Neural cell (in vitro differentiated cells): ENCODE measurements around the gene ANKRD45. TPM values are rescaled to one million over a fixed set of nuclear protein-coding genes. Genes with fewer than 3 reads are reported as not detected.
"Not testable (repeated sequence)": the region's sequence is repeated elsewhere in the genome, so short reads cannot be mapped to it uniquely, and the experiment has no call there.

ENCODE experiments used
- H2AFZ ChIP-seq: fragments of 200-600, 300-800 bp; sonication (generic), shearing (Covaris generic); 2 replicates; pipeline ENCODE4 v1.6.0; 2014; ENCODE audit warnings: low read depth, mild to moderate bottlenecking, antibody characterized with exemption, low read length, moderate library complexity
- H3F3A ChIP-seq: fragments of 200-600 bp; shearing (Covaris generic); 2 replicates; pipeline ENCODE4 v1.6.1; 2016; ENCODE audit warnings: mild to moderate bottlenecking, moderate library complexity, mixed read lengths, antibody characterized with exemption, low read length; ENCODE audit not compliant: insufficient read depth, poor library complexity, severe bottlenecking
- H3K27ac ChIP-seq: fragments of 200-600, 300-800 bp; sonication (generic), shearing (Covaris generic); 2 replicates; pipeline ENCODE4 v1.5.1; 2014; ENCODE audit warnings: mild to moderate bottlenecking, low read length, moderate library complexity
- H3K27me3 ChIP-seq: fragments of 300-800, 200-600 bp; sonication (generic), shearing (Covaris generic); 2 replicates; pipeline ENCODE4 v1.6.0; 2014; ENCODE audit warnings: mild to moderate bottlenecking, low read depth, low read length, moderate library complexity; ENCODE audit not compliant: insufficient read depth
- H3K36me3 ChIP-seq: fragments of 300-800, 200-600 bp; sonication (generic), shearing (Covaris generic); 2 replicates; pipeline ENCODE4 v1.5.1; 2014; ENCODE audit warnings: mild to moderate bottlenecking, antibody characterized with exemption, low read length, moderate library complexity; ENCODE audit not compliant: insufficient read depth
- H3K4me2 ChIP-seq: fragments of 300-800, 200-600 bp; sonication (generic), shearing (Covaris generic); 2 replicates; pipeline ENCODE4 v1.6.0; 2014; ENCODE audit warnings: mild to moderate bottlenecking, low read length
- H3K4me3 ChIP-seq: fragments of 300-800, 200-600 bp; sonication (generic), shearing (Covaris generic); 2 replicates; pipeline ENCODE4 v1.5.1; 2014; ENCODE audit warnings: mild to moderate bottlenecking, low read length, moderate library complexity
- H3K79me2 ChIP-seq: fragments of 200-600 bp; shearing (Covaris generic); replicated peaks from 2 replicates; pipeline ENCODE4 v1.6.0; 2014; ENCODE audit warnings: mild to moderate bottlenecking, low read length, moderate library complexity; ENCODE audit not compliant: insufficient read depth
- H3K9ac ChIP-seq: fragments of 300-800, 200-600 bp; sonication (generic), shearing (Covaris generic); 2 replicates; pipeline ENCODE4 v1.6.1; 2016; ENCODE audit warnings: mild to moderate bottlenecking, low read length, mixed read lengths
- H3K9me2 ChIP-seq: fragments of 200-600 bp; shearing (Covaris generic); 2 replicates; pipeline ENCODE4 v1.6.1; 2016; ENCODE audit warnings: mild to moderate bottlenecking, low read length, mixed read lengths; ENCODE audit not compliant: insufficient read depth
- H3K9me3 ChIP-seq: fragments of 200-600, 300-800 bp; sonication (generic), shearing (Covaris generic); 2 replicates; pipeline ENCODE4 v1.6.1; 2016; ENCODE audit warnings: mild to moderate bottlenecking, mixed run types, low read length, moderate library complexity, mixed read lengths
- H4K20me1 ChIP-seq: fragments of 200-600 bp; shearing (Covaris generic); 2 replicates; pipeline ENCODE4 v1.6.1; 2016; ENCODE audit warnings: mild to moderate bottlenecking, mixed run types; ENCODE audit not compliant: insufficient read depth
- EP300 ChIP-seq: fragments of 450-650 bp; conservative IDR thresholded peaks from 2 replicates; pipeline ENCODE4 v1.6.1; 2014; ENCODE audit warnings: antibody characterized with exemption, mild to moderate bottlenecking, moderate library complexity; ENCODE audit not compliant: poor library complexity, severe bottlenecking
- EZH2 ChIP-seq: fragments of 200-600, 300-800 bp; shearing (Covaris generic), sonication (generic); IDR thresholded peaks from 2 replicates; pipeline ENCODE4 v1.6.1; 2014; ENCODE audit warnings: antibody characterized with exemption, low read length, borderline replicate concordance, mild to moderate bottlenecking; ENCODE audit not compliant: insufficient read depth, poor library complexity, severe bottlenecking
- MXI1 ChIP-seq: fragments of 450-650 bp; conservative IDR thresholded peaks from 2 replicates; pipeline ENCODE4 v1.6.1; 2014; ENCODE audit warnings: antibody characterized with exemption, mild to moderate bottlenecking; ENCODE audit not compliant: poor library complexity, severe bottlenecking
- POLR2AphosphoS5 ChIP-seq: IDR thresholded peaks from 2 replicates; pipeline ENCODE4 v1.6.1; 2012
- RAD21 ChIP-seq: fragments of 450-650 bp; conservative IDR thresholded peaks from 2 replicates; pipeline ENCODE4 v1.6.1; 2014; ENCODE audit warnings: antibody characterized with exemption, mild to moderate bottlenecking, moderate library complexity
- SMC3 ChIP-seq: fragments of 450-650 bp; conservative IDR thresholded peaks from 2 replicates; pipeline ENCODE4 v1.6.1; 2014; ENCODE audit warnings: antibody characterized with exemption, mild to moderate bottlenecking, moderate library complexity; ENCODE audit not compliant: poor library complexity
- TAF1 ChIP-seq: IDR thresholded peaks from 2 replicates; pipeline ENCODE4 v1.6.1; 2012; ENCODE audit warnings: low read depth
- polyA plus RNA-seq: library from polyadenylated mRNA; depleted of rRNA; stranded (reverse); fragments of >200 nt; gene quantifications from 2 replicates; pipeline ENCODE4 v1.2.3, GENCODE V29; 2014
- TF ChIP-seq, protein P1 (sequence below): fragments of 450-650 bp; IDR thresholded peaks from 2 replicates; pipeline ENCODE4 v1.5.1; 2014; ENCODE audit warnings: antibody characterized with exemption, mild to moderate bottlenecking, moderate library complexity; ENCODE audit not compliant: poor library complexity, severe bottlenecking
- TF ChIP-seq, protein P2 (sequence below): IDR thresholded peaks from 2 replicates; pipeline ENCODE4 v1.6.1; 2012; ENCODE audit warnings: borderline replicate concordance

The ANKRD45 gene
- polyA plus RNA-seq, 1 donor from 2014 or later: 8.7 TPM

DNA sequence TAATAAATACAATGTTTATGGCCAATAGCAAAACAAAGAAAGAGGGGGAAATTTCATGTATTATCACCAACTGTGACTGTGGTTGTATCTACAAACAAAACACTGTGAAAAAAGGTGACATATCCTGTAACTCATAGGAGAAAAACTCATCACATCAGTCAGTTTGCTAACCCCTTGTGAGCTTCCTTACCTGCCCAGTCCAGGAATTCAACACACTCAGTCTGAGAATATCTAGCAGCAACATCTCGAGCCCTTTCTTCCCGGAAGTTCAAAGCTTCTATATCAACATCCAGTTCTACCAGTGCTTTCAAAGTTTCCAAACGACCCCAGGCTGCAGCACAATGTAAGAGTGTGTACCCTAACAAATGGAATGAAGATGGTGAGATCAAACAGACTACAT, 23.0 kb downstream of the ANKRD45 start:
- H3K9me2 ChIP-seq: no peaks in the 10 kb centered on the region
- H3F3A ChIP-seq: no peaks in the 10 kb centered on the region
- H2AFZ ChIP-seq: no peak overlapping the region
- no peaks in the 10 kb centered on the region for H3K9me3 ChIP-seq
- H3K79me2 ChIP-seq: peaks cover 12% of the 10 kb centered on the region
- no peaks in the 10 kb centered on the region for H4K20me1 ChIP-seq
- no peaks in the 10 kb centered on the region for H3K27me3 ChIP-seq
- TF ChIP-seq EZH2 (no peak), EP300 (no peak), MXI1 (no peak), RAD21 (no peak), SMC3 (no peak), POLR2AphosphoS5 (no peak)
- TF ChIP-seq, protein P1, sequence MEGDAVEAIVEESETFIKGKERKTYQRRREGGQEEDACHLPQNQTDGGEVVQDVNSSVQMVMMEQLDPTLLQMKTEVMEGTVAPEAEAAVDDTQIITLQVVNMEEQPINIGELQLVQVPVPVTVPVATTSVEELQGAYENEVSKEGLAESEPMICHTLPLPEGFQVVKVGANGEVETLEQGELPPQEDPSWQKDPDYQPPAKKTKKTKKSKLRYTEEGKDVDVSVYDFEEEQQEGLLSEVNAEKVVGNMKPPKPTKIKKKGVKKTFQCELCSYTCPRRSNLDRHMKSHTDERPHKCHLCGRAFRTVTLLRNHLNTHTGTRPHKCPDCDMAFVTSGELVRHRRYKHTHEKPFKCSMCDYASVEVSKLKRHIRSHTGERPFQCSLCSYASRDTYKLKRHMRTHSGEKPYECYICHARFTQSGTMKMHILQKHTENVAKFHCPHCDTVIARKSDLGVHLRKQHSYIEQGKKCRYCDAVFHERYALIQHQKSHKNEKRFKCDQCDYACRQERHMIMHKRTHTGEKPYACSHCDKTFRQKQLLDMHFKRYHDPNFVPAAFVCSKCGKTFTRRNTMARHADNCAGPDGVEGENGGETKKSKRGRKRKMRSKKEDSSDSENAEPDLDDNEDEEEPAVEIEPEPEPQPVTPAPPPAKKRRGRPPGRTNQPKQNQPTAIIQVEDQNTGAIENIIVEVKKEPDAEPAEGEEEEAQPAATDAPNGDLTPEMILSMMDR: no peak
- TF ChIP-seq, protein P2, sequence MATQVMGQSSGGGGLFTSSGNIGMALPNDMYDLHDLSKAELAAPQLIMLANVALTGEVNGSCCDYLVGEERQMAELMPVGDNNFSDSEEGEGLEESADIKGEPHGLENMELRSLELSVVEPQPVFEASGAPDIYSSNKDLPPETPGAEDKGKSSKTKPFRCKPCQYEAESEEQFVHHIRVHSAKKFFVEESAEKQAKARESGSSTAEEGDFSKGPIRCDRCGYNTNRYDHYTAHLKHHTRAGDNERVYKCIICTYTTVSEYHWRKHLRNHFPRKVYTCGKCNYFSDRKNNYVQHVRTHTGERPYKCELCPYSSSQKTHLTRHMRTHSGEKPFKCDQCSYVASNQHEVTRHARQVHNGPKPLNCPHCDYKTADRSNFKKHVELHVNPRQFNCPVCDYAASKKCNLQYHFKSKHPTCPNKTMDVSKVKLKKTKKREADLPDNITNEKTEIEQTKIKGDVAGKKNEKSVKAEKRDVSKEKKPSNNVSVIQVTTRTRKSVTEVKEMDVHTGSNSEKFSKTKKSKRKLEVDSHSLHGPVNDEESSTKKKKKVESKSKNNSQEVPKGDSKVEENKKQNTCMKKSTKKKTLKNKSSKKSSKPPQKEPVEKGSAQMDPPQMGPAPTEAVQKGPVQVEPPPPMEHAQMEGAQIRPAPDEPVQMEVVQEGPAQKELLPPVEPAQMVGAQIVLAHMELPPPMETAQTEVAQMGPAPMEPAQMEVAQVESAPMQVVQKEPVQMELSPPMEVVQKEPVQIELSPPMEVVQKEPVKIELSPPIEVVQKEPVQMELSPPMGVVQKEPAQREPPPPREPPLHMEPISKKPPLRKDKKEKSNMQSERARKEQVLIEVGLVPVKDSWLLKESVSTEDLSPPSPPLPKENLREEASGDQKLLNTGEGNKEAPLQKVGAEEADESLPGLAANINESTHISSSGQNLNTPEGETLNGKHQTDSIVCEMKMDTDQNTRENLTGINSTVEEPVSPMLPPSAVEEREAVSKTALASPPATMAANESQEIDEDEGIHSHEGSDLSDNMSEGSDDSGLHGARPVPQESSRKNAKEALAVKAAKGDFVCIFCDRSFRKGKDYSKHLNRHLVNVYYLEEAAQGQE: no peak
- no peak overlapping the region for H3K4me3 ChIP-seq
- H3K27ac ChIP-seq: no peak overlapping the region
- no peak overlapping the region for H3K4me2 ChIP-seq
- no peaks in the 10 kb centered on the region for H3K36me3 ChIP-seq
- H3K9ac ChIP-seq: no peak overlapping the region

DNA sequence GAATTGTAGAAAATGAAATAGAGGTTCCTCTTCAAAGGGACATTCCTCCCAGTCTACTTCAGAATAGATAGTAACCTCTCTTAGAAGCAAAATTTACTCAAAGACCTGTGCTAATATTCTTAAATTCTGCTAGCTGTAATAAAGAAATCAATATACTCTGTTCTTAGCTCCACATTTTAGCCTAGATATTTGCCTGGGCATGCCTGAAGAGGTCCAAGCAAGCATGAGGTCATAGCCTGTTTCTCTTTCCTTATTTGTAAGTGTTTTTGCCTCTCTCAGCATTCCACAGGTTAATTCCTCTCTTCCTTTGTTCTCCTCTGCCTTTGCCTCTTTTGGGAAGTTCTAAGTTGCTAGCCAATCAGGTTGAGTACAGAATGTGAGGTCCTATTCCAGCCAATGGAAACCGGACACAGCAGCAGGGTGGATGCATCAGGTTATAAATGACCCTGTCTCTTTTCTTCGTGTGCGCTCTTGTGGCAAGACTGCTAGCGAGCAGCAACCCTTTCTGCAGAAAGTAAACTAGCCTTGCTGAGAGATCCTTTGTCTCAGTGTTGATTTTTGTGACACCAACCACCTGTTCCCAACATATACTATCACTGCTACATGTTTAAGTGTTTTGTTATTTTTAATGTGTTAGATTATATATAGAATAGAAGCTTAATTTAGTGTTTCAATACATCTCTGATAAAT, 27.1 kb downstream of the ANKRD45 start:
- H3K79me2 ChIP-seq: peaks cover 14% of the 10 kb centered on the region

DNA sequence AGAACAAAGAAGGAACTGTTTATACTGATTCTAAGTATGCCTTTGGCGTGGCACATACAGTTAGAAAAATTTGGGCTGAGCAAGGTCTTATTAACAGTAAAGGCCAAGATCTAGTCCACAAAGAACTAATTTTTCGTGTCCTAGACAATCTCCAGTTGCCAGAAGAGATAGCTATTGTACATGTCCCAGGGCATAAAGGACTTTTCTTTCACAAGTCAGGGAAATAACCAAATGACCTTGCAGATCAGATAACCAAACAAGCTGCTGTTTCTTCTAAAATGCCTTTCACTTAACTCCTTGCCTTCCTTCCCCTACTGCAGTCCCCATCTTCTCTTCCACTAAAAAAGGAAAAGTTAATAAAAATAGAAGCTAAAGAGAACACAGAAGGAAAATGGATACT, 30.5 kb downstream of the ANKRD45 start:
- no peaks in the 10 kb centered on the region for H3K36me3 ChIP-seq
- H3K4me2 ChIP-seq: no peak overlapping the region
- no peaks in the 10 kb centered on the region for H3F3A ChIP-seq
- H4K20me1 ChIP-seq: no peaks in the 10 kb centered on the region
- TF ChIP-seq MXI1 (no peak), SMC3 (no peak), RAD21 (no peak), TAF1 (no peak)
- TF ChIP-seq, protein P2: no peak
- no peak overlapping the region for H3K4me3 ChIP-seq
- H3K9me2 ChIP-seq: no peaks in the 10 kb centered on the region
- H2AFZ ChIP-seq: no peak overlapping the region
- H3K9me3 ChIP-seq: no peaks in the 10 kb centered on the region
- peaks cover 8% of the 10 kb centered on the region for H3K79me2 ChIP-seq
- no peak overlapping the region for H3K9ac ChIP-seq
- no peaks in the 10 kb centered on the region for H3K27me3 ChIP-seq
- no peak overlapping the region for H3K27ac ChIP-seq

More for the DNA sequence above, 27.1 kb downstream of the ANKRD45 start:
- not testable (repeated sequence) for H3K9me3 ChIP-seq, H3K4me2 ChIP-seq, H3K4me3 ChIP-seq, H3F3A ChIP-seq, H3K27ac ChIP-seq, H3K36me3 ChIP-seq, H4K20me1 ChIP-seq, H3K9me2 ChIP-seq, H3K9ac ChIP-seq, H2AFZ ChIP-seq, H3K27me3 ChIP-seq
